ENCODE results near the gene KSR2.

KSR2 gene

GRCh38 chr12:117564881-117565280 lies 403.9 kb downstream of the KSR2 start:
- no peak for DNase-seq

DNA sequence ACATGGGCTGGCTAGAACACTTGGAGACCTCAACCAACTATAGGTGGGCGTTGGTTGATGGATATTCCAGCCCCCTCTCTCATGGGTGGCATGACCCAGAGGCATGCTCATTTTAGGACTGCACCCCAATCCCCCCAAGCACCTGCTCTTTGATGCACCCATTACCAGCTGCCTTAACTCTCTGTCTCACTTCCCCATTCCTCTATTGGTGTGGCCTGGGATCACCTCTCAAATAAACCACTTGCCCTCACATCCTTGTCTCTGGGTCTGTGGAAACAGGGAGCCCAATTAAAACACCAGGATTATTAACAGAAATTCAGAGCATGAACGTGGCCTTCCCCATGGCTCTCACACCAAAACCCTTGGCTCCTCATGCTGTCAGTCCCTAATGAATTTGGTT lies 405.1 kb downstream of the KSR2 start:
- DNase-seq: no peak

DNA sequence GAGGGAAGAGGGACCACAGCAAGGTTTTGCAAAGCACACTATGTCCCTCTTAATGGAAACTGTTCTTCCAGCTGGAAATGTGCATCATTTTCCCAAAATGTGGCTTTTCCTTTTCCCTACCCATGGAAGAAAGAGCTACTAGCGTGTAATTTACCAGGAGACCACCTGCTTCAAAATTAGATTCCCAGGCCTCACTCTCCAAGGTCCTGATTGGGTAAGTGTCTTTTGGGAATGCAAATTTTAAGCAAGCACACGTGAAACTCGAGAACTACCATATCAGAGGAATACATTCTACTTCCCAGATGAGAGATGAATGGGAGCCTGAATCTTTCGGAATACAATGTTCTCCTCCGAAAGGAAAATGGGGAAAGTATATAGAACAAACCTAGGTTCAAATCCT lies 405.8 kb downstream of the KSR2 start:
- no peak for DNase-seq

GRCh38 chr12:117561990-117562389 lies 406.8 kb downstream of the KSR2 start:
- DNase-seq: no peak

GRCh38 chr12:117559978-117560377 lies 408.8 kb downstream of the KSR2 start:
- no peak for DNase-seq

- DNase-seq: no peak
These were observed 412.9 kb downstream of the KSR2 start for GRCh38 chr12:117555889-117556288.

DNA sequence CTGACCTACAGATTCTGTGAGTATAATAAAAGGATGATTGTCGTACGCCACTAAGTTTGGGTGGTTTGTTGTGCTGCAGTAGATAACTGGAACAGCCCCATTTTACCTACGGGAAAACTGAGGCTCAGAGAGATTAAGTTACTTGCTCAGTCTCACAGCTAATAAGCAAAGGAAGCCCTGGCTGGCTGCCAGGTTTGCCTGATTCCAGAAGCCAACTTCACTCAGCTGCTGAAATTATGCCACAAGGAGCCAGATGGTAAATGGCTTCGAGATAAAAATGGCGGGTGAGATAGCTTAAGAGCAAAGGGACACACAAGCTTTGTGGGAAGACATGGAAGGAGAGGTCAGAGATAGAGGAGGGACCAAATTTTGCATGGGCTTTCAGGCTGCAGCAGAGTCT lies 415.8 kb downstream of the KSR2 start:
- DNase-seq: no peak

DNA sequence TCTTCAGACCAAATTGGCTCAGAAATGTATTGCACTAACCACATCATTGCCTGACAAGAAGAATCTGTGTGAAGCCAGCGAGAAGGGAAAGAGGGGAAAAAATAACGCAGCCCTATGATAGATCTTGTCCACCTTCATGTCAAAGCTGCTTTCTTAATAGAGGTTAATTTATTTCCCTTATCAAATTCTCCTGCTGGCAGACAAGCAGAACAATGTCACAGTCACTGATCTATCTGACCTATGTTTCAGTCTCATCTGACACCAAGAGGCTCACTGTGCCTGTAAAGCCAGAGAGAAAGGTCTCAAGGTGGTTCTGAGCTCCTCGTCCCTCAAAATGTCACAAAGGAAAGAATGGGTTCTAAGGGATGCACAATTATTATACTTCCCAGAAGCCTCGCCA lies 417.1 kb downstream of the KSR2 start:
- DNase-seq: no peak

GRCh38 chr12:117547209-117547608 lies 421.6 kb downstream of the KSR2 start:
- DNase-seq: no peak

DNA sequence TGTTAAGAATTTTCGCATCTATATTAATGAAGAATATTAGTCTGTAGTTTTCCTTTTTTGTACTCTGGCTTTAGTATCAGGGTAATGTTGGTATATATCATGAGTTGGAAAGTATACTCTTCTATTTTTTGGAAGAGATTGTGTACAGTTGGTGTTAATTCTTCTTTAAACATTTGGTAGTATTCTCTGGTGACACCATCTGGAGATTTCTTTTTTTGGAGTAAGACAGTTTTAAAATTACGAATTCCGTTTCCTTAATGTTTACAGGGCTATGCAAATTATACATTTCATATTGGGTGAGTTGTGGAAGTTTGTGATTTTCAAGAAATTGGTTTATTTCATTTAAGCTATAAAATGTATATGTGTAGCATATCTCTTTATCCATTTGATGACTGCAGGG lies 423.6 kb downstream of the KSR2 start:
- no peak for DNase-seq

GRCh38 chr12:117540011-117540410 lies 428.8 kb downstream of the KSR2 start:
- DNase-seq: no peak

GRCh38 chr12:117538926-117539325 lies 429.9 kb downstream of the KSR2 start:
- DNase-seq: no peak

DNA sequence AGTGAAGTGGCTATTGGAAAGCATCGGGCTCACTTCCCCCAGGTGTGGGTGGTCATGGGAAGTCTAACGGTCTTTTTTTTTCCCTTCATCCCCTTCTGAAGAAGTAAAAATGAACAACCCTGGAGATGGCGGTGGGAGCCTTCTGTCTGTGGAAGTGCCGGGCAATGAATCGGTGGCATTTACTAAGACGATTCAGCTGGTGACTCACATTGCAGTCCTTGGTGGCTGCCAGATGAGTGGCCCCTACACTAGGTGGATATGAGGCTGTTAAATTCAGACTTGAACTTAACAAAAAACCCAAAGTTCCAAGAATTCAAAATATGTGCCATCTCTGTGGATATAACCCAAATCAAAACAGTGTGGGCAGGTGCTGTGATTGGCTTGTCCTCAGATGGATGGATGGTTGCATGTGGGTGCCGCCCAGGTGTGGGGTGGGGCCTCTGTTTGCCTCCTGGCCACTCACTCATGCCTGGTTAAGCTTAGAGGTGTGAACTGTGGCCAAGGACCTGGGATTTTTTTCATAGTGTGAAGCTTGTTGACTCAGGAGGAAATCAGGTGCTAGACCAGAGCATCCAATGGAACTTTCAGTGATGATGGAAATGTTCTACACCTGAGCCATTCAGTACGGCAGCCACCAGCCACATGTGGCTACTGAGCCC lies 430.6 kb downstream of the KSR2 start:
- DNase-seq: no peak

DNA sequence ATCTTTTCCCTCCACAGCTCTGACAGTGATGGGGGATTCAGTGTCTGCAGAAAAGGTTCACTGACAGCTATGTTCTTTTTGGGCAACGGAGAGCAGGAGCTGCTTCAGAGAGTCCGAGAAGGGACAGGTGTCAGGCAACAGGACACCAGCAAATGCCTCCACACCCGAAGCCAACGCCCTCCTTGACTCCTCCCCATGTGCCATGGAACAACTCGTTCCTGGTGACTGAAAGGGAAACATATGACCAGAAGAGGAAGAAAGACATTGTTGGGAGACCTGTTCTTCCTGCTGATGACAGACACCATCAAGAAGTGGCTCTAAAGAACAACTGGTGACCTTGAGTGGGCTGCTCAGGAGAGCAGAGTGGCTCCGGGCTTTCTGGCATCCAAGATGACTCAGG lies 435.1 kb downstream of the KSR2 start:
- DNase-seq: no peak

DNA sequence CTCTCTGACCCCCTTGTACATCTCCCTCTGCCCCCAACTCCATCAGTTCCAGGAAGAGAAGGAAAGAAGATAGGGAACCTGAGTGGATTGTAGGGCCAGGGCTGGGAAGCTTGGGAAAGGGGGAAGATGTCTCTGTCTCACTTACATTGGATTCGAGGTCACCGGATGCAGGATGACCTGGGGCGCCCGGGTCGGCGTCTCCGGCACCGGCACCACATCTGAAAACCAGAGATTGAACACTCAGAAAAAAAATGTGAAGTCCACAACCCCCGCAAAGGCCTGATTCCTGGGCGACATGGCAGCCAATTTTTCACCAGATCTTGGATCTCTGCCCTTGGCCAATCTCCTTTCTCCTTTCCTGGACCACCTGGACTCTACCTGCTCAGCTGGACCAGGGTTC lies 438.0 kb downstream of the KSR2 start:
- DNase-seq: no peak

- no peak for DNase-seq
These were observed 440.3 kb downstream of the KSR2 start for GRCh38 chr12:117528538-117528937.

GRCh38 chr12:117527479-117527855 lies 441.3 kb downstream of the KSR2 start:
- no peak for DNase-seq

DNA sequence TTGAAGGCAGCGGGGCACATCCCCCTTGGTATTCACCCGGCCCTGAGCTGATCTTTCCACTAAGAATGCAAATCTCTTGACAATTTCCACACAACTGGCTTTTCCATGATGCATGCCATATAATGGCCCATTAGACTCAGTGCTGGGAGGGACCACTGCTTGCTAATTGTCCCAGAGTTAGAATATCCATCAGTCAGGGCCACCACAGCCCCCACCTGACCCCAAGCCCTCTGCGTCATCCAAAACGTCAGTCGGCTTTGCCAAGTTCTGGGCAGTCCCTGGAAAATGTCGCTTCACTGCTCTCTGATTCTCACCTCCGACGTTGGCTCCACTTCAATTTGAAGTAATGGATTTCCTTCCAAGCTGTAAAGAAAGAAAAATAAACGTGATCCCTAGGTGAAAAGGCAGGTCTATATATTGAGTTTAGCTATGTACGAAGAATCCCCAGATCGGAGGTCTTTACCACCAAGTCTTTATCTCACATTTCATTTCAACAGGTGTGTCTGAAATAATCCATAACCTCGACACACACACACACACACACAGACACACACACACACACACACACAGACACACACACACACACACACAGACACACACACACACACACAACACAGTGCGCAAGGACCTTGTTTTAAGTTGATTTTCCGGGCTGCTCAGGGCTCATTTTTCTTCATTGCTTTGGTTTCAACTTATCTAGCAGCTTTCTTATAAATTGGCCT lies 441.9 kb downstream of the KSR2 start:
- no peak for DNase-seq

DNA sequence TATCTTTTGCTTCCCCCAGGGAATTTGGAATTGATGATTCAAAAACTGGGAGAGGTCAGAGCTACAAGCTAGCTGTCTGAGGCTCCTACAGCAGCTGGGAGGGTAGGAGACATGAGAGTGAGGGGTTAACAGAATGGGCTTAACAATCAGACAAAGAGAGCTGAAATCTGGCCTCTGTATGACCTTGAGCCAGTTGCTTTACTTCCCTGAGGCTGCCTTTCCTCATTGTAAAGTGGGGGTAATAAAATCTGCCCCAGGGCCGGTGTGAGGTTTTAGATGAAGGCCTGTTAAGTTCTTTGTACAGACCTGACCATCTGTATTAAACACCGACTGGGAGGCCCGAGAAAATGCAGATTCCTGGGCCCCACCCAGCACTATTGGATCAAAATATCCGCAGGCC lies 443.0 kb downstream of the KSR2 start:
- DNase-seq: no peak

DNA sequence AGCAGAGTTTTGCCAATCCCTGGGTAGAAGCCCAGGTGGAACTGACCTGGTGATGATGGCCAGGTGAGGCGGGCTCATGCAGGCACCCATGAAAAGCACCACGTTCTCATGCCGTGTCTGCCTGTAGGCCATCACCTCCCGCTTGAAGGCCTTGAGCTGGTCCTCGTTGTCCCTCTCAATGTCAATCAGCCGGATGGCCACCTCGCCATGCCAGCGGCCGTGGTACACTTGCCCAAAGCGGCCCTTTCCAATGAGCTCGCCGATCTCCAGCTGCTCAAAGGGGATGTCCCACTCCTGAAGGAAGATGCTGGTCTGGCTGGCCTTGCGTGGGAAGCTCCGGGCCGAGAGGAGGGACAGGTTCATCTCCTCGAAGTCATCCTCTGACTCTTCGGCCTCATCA lies 444.0 kb downstream of the KSR2 start:
- DNase-seq: no peak

DNA sequence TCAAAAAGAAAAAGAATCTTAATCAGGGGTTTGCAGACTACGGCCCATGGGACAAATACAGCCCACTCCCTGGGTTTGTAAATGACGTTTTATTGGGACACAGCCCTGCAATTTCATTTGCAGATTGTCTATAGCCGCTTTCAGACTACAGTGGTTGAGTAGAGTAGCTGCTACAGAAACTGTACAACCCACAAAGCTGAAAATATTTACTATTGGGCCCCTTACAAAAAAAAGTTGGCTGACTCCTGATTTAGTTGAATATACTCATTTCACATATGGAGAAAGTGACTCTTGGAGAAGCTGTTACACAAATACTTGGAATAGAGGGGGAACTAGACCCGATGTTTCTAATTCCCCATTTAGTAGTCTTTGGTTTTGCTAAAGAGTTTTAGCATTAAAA lies 444.8 kb downstream of the KSR2 start:
- no peak for DNase-seq

- no peak for DNase-seq
These were observed 446.2 kb downstream of the KSR2 start for GRCh38 chr12:117522559-117522958.

- no peak for DNase-seq
These were observed 446.9 kb downstream of the KSR2 start for GRCh38 chr12:117521867-117522266.

DNA sequence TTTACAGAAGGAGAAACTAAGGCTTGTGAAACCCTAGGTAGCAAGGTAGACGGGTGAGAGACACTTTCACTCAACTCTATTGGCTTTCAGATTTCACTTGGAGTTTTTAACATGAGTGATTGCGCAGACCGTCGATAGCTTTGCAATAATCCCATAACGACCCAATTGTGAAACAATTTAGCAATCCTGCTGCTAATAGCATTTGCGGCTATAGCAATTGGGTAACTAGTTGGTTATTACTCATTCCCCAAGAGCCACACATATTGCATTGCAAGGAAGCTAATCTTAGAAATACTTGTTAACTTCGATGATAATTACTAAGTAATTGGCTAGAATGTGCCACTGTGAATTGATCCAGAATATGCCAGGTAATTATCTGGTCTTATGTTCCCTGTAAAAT lies 447.4 kb downstream of the KSR2 start:
- DNase-seq: no peak
